Common myeloid progenitor, CD34-positive (primary cell): ENCODE results near the gene MRE11.
A peak's percentile ranks its signal among the peaks of the same experiment; 100 is the strongest.
"Not testable (repeated sequence)": the region's sequence is repeated elsewhere in the genome, so short reads cannot be mapped to it uniquely, and the experiment has no call there.

ENCODE experiments used
- CTCF ChIA-PET: fragments of 350-600 bp; sonication (Branson Sonifier 250); formaldehyde crosslinking; loops from one replicate; lab custom pipeline; 2021; ENCODE audit warnings: antibody characterized with exemption; lab: Charles Lee
- POLR2A ChIA-PET: fragments of 350-600 bp; sonication (Branson Sonifier 250); formaldehyde crosslinking; loops from one replicate; lab custom pipeline; 2021; ENCODE audit warnings: antibody characterized with exemption; lab: Charles Lee
- DNase-seq, 3 donors: peaks; one replicate each; pipeline versions ENCODE4 v3.0.0 to v3.0.0-alpha.2; 2013
- H3K27ac ChIP-seq, 2 experiments: 1 replicate in 1 of 2; 2 replicates in 1 of 2; pipeline ENCODE4 v1.7.0; 2013; ENCODE audit warnings: inconsistent platforms in 2 of 2, low read length in 2 of 2, mild to moderate bottlenecking in 2 of 2, low read depth in 1 of 2, moderate library complexity in 1 of 2; ENCODE audit not compliant: severe bottlenecking in 2 of 2, insufficient read depth in 1 of 2, poor library complexity in 1 of 2
- H3K27me3 ChIP-seq, 5 experiments: replicated peaks in 2 of 5; 1 replicate in 3 of 5; 2 replicates in 2 of 5; pipeline versions ENCODE4 v1.6.1 to v1.7.0; 2013; ENCODE audit warnings: low read length in 4 of 5, mild to moderate bottlenecking in 2 of 5, moderate library complexity in 2 of 5, inconsistent platforms in 1 of 5; ENCODE audit not compliant: insufficient read depth in 5 of 5, control insufficient read depth in 4 of 5
- H3K36me3 ChIP-seq, 4 experiments: 1 replicate in 2 of 4; 2 replicates in 2 of 4; pipeline versions ENCODE4 v1.6.1 to v1.7.0; 2013; ENCODE audit warnings: low read length in 3 of 4, control low read depth in 1 of 4, mild to moderate bottlenecking in 1 of 4; ENCODE audit not compliant: control insufficient read depth in 4 of 4, insufficient read depth in 4 of 4
- H3K4me1 ChIP-seq, 4 experiments: 1 replicate in 3 of 4; 2 replicates in 1 of 4; pipeline versions ENCODE4 v1.6.1 to v1.7.1; 2013; ENCODE audit warnings: low read length in 3 of 4, mild to moderate bottlenecking in 3 of 4, control low read depth in 1 of 4, inconsistent platforms in 1 of 4, moderate library complexity in 1 of 4; ENCODE audit not compliant: control insufficient read depth in 4 of 4, insufficient read depth in 4 of 4; ENCODE audit errors: control extremely low read depth in 1 of 4
- H3K4me3 ChIP-seq, 7 experiments: 1 replicate in 4 of 7; 2 replicates in 3 of 7; pipeline versions ENCODE4 v1.5.1 to v1.7.0; 2013; ENCODE audit warnings: mild to moderate bottlenecking in 7 of 7, low read length in 6 of 7, moderate library complexity in 6 of 7, inconsistent platforms in 2 of 7, low read depth in 2 of 7, control low read depth in 1 of 7; ENCODE audit not compliant: insufficient read depth in 4 of 7, control insufficient read depth in 1 of 7; ENCODE audit errors: extremely low read depth in 1 of 7
- H3K9me3 ChIP-seq, 5 experiments: 1 replicate in 4 of 5; 2 replicates in 1 of 5; pipeline versions ENCODE4 v1.6.1 to v1.7.1; 2013; ENCODE audit warnings: low read length in 4 of 5, mild to moderate bottlenecking in 2 of 5, inconsistent platforms in 1 of 5, low read depth in 1 of 5, moderate library complexity in 1 of 5; ENCODE audit not compliant: control insufficient read depth in 4 of 5, insufficient read depth in 2 of 5; ENCODE audit errors: control extremely low read depth in 1 of 5
- WGBS: methylation state at CpG from one replicate; pipeline ENCODE4 v1.1.5; 2013; ENCODE audit not compliant: insufficient coverage; 5-methylcytosine and 5-hydroxymethylcytosine counted together

The MRE11 gene

GRCh38 chr11:94507485-94507884 is 13.8 kb upstream of the MRE11 start:
- H3K4me3 ChIP-seq, result no peak overlapping the region
- peaks cover 0 to 2% (median 0%) of the 10 kb centered on the region in 5 experiments for H3K27me3 ChIP-seq
- peaks cover 0 to 8% (median 7%) of the 10 kb centered on the region in 4 experiments for H3K4me1 ChIP-seq
- 80% methylated on average over 1 of the region's 4 CpGs for WGBS
- DNase-seq, result no peak
- CTCF ChIA-PET, result interaction anchor here (1.2 to 1.9 kb wide), 2 partner anchors 10 to 15 kb away, joined by 4 read pairs; no protein-coding TSS in a partner anchor
- no peaks in the 10 kb centered on the region for H3K36me3 ChIP-seq
- H3K9me3 ChIP-seq, result no peaks in the 10 kb centered on the region
- H3K27ac ChIP-seq, result no peak overlapping the region
- POLR2A ChIA-PET, result no interaction called here

DNA sequence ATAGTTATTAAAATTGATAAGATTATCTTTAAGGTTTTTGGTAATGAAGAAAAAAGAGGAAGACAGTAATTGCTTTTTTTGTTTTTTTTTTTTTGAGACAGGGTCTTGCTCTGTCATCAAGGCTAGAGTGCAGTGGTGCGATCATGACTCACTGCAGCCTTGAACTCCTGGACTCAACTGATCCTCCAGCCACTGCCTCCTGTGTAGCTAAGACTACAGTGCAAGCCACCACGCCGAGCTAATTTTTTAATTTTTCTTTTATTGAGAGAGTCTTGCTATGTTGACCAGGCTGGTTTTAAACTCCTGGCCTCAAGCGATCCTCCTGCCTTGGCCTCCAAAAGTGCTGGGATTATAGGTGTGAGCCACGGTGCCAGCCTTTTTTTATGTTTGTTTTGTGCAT is 12.9 kb upstream of the MRE11 start:
- H3K36me3 ChIP-seq, POLR2A ChIA-PET, H3K9me3 ChIP-seq, H3K4me1 ChIP-seq, H3K27ac ChIP-seq, H3K27me3 ChIP-seq, H3K4me3 ChIP-seq: not testable (repeated sequence)
- CTCF ChIA-PET, result interaction anchor here (1.2 kb wide), 1 partner anchor 15 kb away, joined by 4 read pairs; no protein-coding TSS in a partner anchor
- DNase-seq, result peak in 2 of 3 donors; percentile 12 to 30
- WGBS, result 100% methylated on average over 1 of the region's 5 CpGs

DNA sequence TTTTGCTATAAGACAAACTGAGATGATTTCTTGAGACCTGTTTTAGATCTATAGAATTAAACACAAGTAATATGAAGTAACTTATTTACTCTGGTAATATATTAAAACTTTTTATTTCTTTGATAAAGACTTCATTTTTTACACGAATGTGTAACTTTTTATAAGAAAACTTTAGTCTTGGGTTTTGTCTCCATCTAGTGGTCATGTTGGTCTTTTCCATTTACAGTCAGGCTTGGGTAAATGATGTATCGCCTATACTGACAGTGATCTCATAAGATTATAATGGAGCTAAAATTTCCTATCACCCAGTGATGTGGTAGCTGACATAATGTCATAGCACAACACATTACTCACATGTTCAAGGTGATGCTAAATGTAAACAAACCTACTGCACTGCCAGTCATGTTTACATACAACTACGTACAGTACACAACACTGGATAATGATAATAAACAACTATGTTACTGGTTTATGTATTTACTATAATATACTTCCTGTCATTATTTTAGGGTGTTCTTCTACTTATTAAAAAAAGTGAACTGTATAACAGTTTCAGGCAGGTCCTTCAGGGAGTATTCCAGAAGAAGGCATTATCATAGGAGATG is 11.1 kb upstream of the MRE11 start:
- WGBS, result no CpG with 5 or more reads among the region's 3 CpGs
- CTCF ChIA-PET, result interaction anchor here (0.8 to 1.8 kb wide), 17 partner anchors 9 to 610 kb away, joined by 3 to 9 read pairs (median 3); no protein-coding TSS in a partner anchor
- Histone ChIP-seq H3K27me3 (no peaks in the 10 kb centered on the region), H3K4me3 (no peak overlapping the region), H3K4me1 (no peaks in the 10 kb centered on the region), H3K27ac (no peak overlapping the region), H3K36me3 (peaks cover 2 to 8% (median 4%) of the 10 kb centered on the region in 4 experiments), H3K9me3 (no peaks in the 10 kb centered on the region)
- peak; percentile 54 to 81 (median 71) for DNase-seq
- POLR2A ChIA-PET, result no interaction called here

DNA sequence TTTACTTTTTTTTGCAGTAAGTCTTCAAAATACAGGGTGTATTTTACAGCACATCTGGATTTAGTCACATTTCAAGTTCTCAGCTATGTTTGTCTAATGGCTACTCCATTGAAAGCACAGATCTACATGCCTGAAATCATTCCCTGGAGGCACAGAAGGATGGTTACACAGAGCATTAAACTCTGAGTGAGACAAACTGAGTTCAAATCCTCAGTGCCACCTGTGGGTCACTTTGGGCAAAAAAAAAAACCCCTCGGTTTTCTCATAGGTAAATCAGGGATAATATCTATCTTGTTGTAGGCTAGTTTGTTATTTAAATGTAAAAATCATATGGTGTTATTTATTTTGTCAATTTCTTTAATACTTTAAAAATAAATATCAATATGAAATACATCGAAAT is 7.9 kb upstream of the MRE11 start:
- Histone ChIP-seq H3K27me3 (no peaks in the 10 kb centered on the region), H3K36me3 (peaks cover 5 to 33% (median 22%) of the 10 kb centered on the region in 4 experiments), H3K4me1 (no peaks in the 10 kb centered on the region), H3K27ac (no peak overlapping the region), H3K9me3 (no peaks in the 10 kb centered on the region), H3K4me3 (no peak overlapping the region)
- POLR2A ChIA-PET, result no interaction called here
- DNase-seq, result no peak
- no CpG with 5 or more reads among the region's 2 CpGs for WGBS
- CTCF ChIA-PET, result interaction anchor here (1.4 to 2.8 kb wide), 2 partner anchors 175 to 317 kb away, joined by 3 to 14 read pairs; no protein-coding TSS in a partner anchor

GRCh38 chr11:94500181-94500580 is 6.5 kb upstream of the MRE11 start:
- DNase-seq, result no peak
- H3K4me1 ChIP-seq, result peaks cover 0 to under 1% (median 0%) of the 10 kb centered on the region in 4 experiments
- no peaks in the 10 kb centered on the region for H3K9me3 ChIP-seq
- WGBS, result no CpG with 5 or more reads among the region's 2 CpGs
- CTCF ChIA-PET, result interaction anchor here (2.8 kb wide), 1 partner anchor 316 kb away, joined by 14 read pairs; no protein-coding TSS in a partner anchor
- POLR2A ChIA-PET, result no interaction called here
- peaks cover 5 to 34% (median 22%) of the 10 kb centered on the region in 4 experiments for H3K36me3 ChIP-seq
- H3K27ac ChIP-seq, result no peak overlapping the region
- H3K27me3 ChIP-seq, result no peaks in the 10 kb centered on the region
- no peak overlapping the region for H3K4me3 ChIP-seq

- ChIA-PET CTCF (no interaction called here), POLR2A (no interaction called here)
- Histone ChIP-seq H3K27ac (peak overlapping the region; percentile 94 to 95), H3K4me1 (peaks cover 5 to 30% (median 9%) of the 10 kb centered on the region in 4 experiments), H3K36me3 (peaks cover 5 to 37% (median 24%) of the 10 kb centered on the region in 4 experiments), H3K4me3 (peak overlapping the region; percentile 56 to 99 (median 97)), H3K9me3 (no peaks in the 10 kb centered on the region), H3K27me3 (no peaks in the 10 kb centered on the region)
- 0% methylated on average over 3 of the region's 19 CpGs for WGBS
- no peak for DNase-seq
Observed at GRCh38 chr11:94494126-94494680, 559 bp upstream of the MRE11 start.

DNA sequence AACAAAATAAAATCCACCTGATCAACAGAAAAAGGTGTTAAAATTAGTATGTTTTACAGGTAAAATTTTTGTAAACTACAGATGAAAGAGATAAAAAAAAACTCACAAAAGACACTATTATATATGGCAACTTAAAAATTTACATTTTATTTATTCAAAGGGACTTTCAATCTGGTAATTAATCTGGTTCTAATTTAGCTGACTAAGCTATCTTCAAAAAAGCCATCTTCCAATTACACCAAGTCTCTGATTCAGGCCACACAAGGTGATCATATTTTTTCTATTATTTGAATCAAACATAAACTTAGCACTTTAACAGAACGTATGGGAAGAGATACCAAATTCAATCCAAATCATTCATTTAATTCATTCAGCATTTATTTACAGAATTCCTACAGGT is 7.6 kb downstream of the MRE11 start:
- WGBS, result 100% methylated on average over 1 of the region's 1 CpG
- H3K27ac ChIP-seq, result peak overlapping the region in 1 of 2 experiments; percentile 0
- POLR2A ChIA-PET, result no interaction called here
- DNase-seq, result no peak
- no peaks in the 10 kb centered on the region for H3K9me3 ChIP-seq
- no peaks in the 10 kb centered on the region for H3K27me3 ChIP-seq
- peaks cover 19 to 74% (median 52%) of the 10 kb centered on the region in 4 experiments for H3K36me3 ChIP-seq
- H3K4me1 ChIP-seq, result no peaks in the 10 kb centered on the region
- no peak overlapping the region for H3K4me3 ChIP-seq
- CTCF ChIA-PET, result no interaction called here
